Right lobe of liver (tissue), 4 donors: ENCODE measurements around the gene SNX15.

Source experiments
- POLR2A ChIP-seq: fragments of 450-650 bp; IDR thresholded peaks from one replicate; pipeline ENCODE4 v1.6.1; 2017; ENCODE audit warnings: antibody characterized with exemption, mild to moderate bottlenecking
- TF ChIP-seq, protein P1 (sequence below), 4 donors: fragments of 200-600 bp in 3 of 4; fragments of 450-650 bp in 1 of 4; IDR thresholded peaks; one replicate each; pipeline versions ENCODE4 v1.5.1 to v1.8.0; 2016 to 2022; ENCODE audit warnings: antibody characterized with exemption in 4 of 4, mild to moderate bottlenecking in 2 of 4
- donor health status: DM: no; HTN: no; CAD: no.
- donor health status: DM: no; HTN: no; CAD: no.
- donor health status: DM: no; HTN: yes; CAD: no.

DNA sequence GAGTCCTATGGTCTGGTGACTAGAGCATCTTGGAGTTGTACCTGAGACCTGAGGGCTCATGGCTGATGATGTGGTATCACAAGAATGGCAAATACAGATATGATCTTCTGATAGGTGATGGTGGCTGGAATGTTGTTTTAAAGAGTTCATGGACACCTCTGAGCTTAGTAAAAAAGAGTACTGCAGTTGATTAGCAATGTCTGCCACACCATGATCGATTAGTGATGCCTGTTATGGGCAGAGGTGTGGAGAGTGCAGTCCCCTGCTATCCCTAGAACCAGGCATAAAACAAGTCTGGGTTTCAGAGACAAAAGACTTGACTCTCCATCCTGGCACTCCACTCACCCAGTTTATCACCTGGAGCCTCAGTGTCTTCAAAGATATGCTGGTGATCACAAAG, 29.1 kb upstream of the SNX15 start:
- TF ChIP-seq POLR2A: no peak
- TF ChIP-seq, protein P1, sequence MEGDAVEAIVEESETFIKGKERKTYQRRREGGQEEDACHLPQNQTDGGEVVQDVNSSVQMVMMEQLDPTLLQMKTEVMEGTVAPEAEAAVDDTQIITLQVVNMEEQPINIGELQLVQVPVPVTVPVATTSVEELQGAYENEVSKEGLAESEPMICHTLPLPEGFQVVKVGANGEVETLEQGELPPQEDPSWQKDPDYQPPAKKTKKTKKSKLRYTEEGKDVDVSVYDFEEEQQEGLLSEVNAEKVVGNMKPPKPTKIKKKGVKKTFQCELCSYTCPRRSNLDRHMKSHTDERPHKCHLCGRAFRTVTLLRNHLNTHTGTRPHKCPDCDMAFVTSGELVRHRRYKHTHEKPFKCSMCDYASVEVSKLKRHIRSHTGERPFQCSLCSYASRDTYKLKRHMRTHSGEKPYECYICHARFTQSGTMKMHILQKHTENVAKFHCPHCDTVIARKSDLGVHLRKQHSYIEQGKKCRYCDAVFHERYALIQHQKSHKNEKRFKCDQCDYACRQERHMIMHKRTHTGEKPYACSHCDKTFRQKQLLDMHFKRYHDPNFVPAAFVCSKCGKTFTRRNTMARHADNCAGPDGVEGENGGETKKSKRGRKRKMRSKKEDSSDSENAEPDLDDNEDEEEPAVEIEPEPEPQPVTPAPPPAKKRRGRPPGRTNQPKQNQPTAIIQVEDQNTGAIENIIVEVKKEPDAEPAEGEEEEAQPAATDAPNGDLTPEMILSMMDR (IDR thresholded peaks at IDR 0.05): no peak
